HPDE6-E6E7 (cell line): Measurements from ENCODE around the gene PAFAH1B1.
"Not testable (repeated sequence)": the region's sequence is repeated elsewhere in the genome, so short reads cannot be mapped to it uniquely, and the experiment has no call there.

Experiments used
- DNase-seq: peaks from one replicate; pipeline ENCODE4 v3.0.0; 2011; ENCODE audit warnings: missing footprints; ENCODE audit errors: extremely low spot score

The PAFAH1B1 gene

GRCh38 chr17:2689411-2690164 lies 96.1 kb downstream of the PAFAH1B1 start:
- no peak for DNase-seq

DNA sequence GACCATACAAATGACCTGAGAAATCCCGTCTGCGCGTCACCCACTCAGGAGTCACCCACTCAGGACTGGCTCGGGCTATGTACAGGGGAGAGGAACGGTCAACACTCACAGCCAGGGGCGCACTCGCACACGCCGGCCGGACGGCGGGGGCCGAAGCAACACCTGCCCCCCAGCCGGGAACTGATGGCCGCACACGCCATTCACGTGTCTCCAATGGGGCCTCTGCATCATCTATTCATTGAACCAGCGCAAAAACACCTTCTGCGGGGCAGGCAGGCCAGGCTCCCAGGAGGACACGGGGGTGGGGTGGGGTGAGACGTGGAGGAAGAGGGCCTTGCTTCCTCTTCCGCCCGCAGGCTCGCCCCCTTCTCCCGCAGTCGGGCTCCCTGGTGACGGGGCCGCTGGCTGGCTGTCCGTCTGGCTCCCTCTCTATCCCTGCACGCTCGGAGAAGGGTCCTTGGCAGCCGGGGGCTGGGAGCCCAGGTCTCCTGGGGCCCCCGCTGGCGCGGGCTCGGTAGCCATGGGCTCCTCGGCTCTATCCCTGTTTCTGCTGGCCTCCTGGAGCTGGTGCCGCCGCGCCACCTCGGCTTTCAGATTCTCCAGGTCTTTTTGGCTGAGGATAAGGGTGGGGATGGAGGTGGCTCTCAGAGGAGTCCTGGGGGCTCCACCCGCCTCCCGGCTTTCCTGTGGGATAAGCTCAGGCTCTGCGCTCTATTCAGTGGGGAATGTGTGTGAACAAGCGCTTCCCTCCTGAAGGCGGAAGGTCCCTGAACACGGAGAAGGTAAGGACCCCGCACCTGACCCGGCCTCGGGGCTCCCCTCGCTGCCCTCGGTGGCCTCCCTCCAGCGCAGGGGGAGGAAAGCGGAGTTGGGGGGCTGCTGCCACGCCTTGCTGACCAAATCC lies 97.0 kb downstream of the PAFAH1B1 start:
- DNase-seq = no peak

DNA sequence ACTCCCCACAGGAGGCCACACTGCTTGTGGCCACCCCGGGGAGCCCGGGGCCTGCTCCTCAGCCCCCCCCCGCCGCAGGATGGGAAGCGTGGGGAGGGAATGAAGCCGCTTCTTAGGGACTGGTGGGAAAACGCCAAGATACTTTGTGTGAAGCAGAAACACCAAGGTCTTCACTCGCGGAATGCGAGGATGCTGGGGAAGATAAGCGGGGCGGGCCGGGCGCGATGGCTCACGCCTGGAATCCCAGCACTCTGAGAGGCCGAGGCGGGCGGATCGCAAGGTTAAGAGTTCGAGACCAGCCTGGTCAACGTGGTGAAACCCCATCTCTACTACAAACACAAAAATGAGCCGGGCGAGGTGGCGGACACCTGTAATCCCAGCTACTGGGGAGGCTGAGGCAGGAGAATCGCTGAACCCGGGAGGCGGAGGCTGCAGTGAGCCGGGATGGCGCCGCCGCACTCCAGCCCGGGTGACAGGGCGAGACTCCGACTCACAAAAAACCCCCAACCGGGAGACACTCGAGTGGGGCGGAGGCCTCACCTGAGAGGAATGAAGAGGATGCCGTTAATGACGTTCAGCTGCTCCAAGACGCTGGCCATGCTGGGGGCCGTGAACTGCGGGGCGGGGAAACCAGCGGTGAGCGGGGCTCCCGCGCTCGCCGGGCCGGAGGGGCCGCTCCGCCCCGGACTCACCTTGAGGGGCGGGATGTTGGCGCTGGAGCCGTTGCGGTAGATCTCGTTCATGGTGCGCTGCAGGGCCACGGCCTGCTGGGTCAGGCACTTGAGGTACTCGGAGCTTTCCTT lies 97.8 kb downstream of the PAFAH1B1 start:
- DNase-seq = no peak

GRCh38 chr17:2691965-2692780 lies 98.7 kb downstream of the PAFAH1B1 start:
- no peak for DNase-seq

DNA sequence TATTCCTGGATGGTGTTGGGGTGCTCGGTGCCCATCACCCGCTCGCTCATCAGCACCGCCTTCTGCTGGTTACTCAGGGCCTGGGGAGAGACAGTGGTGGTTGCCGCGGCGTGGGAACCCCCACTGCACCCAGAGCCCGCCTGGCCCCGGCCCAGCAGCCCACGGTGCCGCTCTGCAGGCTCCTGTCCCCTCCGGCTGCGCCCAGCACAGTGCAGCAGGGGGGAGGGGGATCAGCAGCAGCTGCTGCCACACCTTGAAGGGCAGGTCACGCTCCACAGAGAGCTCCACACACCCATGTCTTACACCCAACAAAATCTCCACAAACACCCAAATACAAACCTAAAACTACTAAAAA lies 99.3 kb downstream of the PAFAH1B1 start:
- no peak for DNase-seq

DNA sequence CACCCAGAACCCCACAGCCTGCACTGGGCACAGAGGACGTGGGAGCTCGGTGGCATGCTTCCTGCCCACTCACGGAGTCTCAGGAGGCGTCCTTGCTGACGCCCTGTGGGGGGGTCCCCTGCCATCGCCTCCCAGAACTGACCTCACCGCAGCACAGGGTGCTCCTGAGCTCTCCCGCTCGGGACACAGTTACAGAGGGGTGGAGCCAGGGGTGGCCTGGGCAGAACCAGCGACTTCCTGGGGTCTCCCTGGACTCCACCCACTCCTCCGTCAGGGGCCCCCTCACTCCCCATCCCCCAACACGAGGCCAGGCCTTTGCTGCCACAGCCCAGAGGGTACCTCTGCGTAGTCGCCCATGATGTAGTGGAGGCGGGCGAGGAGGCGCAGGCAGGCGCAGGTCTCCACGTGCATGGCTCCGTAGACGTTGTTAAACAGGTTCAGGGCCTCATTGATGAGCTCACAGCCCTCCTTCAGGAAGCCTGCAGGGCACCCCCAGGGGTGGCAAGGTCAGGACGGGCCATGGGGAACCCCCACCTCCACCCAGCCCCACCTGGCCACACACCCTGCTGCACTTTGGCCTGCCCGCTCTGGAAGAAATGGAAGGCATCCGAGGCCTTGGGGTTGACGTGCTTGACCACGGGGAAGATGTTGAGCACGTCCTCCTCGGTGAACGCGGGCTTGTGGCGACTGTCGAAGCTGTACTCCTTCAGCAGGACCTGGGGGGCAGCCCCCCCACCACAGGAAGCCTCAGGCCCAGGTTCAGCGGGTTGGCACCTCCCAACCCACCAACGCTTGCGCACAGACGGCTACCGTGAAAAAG lies 100.3 kb downstream of the PAFAH1B1 start:
- no peak for DNase-seq

- no peak for DNase-seq
Measured at GRCh38 chr17:2694381-2695242, 101.2 kb downstream of the PAFAH1B1 start.

- DNase-seq = no peak
Measured at GRCh38 chr17:2695243-2695960, 101.9 kb downstream of the PAFAH1B1 start.

DNA sequence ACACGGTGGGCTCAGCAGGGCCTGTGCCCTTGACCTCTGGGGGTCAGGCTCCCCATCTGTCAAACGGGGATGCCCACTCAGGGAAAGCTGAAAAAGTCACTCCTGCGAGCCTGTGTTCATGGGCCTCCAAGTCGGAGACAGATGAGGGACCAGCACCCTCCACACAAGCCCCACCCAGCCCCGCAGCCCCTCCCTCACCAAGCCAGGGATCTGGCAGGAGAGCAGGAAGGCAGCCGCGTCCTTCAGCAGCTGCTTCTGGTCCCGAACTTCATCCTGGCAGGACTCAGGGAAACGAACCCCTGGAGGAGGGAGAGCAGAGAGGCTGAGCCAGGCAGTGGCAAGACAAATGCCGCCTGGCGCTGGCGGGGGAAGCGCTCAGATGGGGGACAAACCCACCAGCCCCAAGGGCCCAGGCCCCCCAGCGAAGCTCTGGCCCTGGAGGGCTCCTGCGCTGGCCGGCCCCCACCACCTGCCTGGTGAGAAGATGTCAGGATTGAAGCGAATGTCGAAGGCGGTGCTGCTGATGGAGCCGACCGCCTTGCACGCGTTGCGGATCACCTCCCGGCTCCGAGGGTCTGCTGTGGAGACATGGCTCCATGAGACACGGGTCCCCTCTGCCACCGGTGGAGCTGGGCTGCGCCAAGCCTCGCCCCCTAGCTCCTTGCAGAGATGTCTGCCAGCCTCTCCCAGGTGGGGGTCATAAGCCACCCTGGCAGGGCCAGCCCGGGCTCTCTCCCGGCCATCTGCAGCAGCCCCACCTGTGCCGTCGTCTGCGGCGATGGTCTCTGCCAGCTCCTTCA lies 102.7 kb downstream of the PAFAH1B1 start:
- DNase-seq = no peak

GRCh38 chr17:2697611-2698162 lies 104.2 kb downstream of the PAFAH1B1 start:
- DNase-seq = no peak

DNA sequence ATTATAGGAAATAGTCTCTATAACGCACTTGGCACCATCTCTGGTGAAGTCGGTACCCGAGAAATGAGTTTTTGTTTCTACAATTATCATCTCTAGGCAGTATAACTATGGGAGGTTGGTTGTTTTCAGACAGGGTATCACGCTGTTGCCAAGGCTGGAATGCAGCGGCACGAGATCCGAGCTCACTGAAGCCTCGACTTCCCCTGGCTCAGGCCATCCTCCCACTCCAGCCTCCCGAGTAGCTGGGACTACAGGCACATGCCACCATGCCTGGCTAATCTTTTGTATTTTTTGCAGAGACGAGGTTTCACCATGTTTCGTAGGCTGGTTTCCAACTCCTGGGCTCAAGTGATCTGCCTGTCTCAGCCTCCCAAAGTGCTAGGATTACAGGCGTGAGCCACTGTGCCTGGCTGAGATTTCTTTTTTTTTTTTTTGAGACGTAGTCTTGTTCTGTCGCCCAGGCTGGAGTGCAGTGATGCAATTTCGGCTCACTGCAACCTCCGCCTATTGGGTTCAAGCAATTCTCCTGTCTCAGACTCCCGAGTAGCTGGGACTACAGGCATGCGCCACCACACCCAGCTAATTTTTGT lies 105.9 kb downstream of the PAFAH1B1 start:
- not testable (repeated sequence) for DNase-seq

- DNase-seq = no peak
Measured at GRCh38 chr17:2700030-2700490, 106.6 kb downstream of the PAFAH1B1 start.

DNA sequence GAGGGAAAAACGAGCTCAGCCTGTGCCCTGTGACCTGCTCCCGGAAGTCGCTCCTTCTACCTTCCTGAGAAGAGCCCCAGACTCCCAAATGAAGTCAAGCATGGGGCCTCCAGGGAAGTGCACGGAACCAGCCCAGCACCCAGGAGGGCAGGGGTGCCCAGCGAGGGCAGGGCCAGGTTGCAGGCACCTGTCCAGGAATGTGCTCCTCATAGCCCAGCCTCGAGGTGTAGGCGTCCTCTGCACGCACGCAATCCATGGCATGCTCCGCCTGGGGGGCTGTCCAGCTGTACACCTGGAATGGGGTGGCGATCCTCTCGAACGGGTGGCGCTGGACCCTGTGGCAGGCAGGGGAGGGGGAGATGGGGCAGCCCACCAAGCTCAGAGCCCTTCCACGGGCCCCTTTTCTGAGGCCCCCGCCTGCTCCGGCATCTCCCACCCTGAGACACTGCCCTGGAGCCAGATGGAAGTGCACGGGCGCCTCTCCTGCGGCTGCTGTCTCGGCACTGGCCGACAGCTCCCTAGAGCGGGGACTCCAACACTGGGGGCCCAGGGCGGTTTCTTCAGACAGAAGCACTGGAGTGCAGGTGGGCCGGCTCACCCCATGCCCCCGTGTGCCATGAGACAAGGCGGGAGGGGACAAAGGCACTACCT lies 107.2 kb downstream of the PAFAH1B1 start:
- DNase-seq = no peak

DNA sequence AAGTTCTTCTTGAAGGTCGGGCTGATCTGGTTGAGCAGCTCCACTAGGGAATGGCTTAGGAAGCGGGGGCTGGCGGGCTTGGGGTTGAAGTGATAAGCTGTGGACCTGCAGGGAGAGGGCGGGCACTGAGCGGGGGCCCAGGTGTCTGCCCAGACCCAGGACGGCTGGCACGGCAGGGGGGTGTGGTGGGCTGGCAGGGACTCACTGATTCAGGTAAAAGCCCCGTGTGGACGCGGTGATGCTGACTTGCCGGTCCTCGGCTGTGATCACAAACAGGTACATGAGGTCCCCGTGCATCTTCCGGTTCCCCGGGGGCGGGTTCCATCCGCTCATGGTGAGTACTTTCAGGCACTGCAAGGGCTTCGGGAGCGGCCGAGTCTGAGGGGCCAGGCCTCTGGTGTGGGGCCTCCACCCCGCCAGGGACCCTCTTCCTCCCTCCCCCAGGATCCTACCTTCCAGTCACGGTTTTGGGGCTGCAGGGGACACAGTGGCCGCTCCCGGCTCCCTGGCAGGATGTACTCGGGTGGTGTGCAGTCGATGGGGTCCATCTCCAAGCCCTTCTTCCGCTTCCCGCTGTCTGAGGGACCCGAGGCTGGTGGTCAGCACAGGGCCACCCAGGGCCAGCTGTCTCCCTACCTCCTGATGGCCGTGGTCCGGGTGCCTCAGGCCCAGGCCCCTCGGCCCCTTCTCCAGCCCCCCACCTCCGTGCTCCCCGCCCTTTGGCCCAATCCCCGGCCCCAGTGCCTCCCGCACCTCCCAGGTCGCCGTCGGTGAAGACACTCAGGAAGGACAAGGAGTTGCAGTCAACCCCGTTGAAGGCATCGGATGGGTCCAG lies 107.9 kb downstream of the PAFAH1B1 start:
- no peak for DNase-seq

DNA sequence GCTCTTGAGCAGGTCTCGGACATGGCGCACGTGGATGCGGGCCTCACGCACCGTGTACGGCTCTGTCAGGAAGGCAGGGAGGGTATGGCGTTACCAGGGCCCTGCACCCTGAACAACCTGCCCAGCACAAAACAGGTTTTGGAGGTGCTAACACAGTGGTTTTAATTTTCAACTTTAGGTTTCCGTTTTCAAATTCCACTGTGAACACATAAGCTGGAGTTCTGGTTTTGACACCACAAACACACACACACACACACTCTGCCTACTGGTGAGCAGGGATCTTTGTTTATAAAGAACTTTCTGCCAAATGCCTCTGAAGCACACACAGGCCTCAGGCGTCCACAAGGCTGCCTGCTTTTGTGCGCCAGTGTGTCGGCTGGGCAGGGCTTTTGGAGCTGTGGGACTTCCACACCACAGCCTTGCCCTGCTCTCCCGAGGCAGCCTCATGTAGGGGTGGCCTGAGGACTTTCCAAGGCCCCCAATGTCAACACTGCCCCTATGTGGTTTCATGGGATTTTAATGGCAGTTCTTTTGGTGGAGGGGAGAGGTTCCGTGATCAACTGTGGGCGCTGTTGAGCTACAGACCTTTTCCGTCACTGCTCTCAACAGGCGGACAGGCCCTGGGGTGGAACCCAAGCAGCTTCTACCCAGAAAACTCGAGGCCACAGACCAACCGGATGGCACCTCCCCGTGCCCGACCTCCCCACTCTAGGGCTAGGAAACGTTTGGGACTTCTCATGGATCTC lies 108.7 kb downstream of the PAFAH1B1 start:
- no peak for DNase-seq
